ENCODE data around the gene TGFA. TPM values are rescaled to one million over a fixed set of nuclear protein-coding genes. Genes with fewer than 3 reads are reported as not detected.

TGFA gene
- total RNA-seq, 1 experiment from 2014 or later = 50.1 TPM

DNA sequence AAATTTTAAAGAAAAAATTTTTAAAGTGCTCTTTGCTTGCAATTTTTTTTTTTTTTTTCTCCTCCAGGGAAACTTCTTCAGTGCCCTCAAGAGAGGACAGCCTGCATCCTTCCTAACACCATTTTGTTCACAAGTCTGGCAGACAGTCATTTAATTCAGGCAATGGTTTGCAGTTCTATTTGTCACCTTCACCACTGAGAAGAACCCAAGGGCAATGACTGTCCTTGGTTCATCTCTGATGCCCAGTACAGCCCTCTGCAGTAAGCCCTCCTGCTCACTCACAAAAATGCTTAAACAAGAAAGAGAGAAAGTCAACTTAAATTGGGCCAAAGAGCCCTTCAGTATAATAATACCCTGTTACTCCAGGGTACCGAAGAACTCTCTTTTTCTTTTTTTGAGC lies 52.4 kb downstream of the TGFA start:
- DNase-seq (ENCODE audit: low read depth, low spot score) (no peak), ATAC-seq (no peak)
- Histone ChIP-seq H3K36me3 (ENCODE audit: control insufficient read depth in 1 of 2, insufficient read depth in 2 of 2, low read length in 2 of 2) (0 out of 4 replicates have a peak, but pooled peaks cover 0 to 6% of the 10 kb centered on the region in 2 experiments), H3K27me3 (ENCODE audit: insufficient read depth, low read length) (no peaks in the 10 kb centered on the region), H3K4me3 (replicated peaks in 1 of 2; ENCODE audit: low read depth in 1 of 2, low read length in 2 of 2) (no peak overlapping the region), H3K9me2 (ENCODE audit: insufficient read depth) (no peaks in the 10 kb centered on the region), H3K9ac (ENCODE audit: low read length) (no peak overlapping the region), H3K79me2 (ENCODE audit: insufficient read depth, low read length) (no peaks in the 10 kb centered on the region; the same call in none of the 2 replicates), H3K27ac (ENCODE audit: low read depth, low read length) (no peak overlapping the region), H3K4me2 (ENCODE audit: low read length) (no peak overlapping the region), H2AFZ (ENCODE audit: low read depth, low read length, poor library complexity, severe bottlenecking) (no peak overlapping the region), H3K9me3 (ENCODE audit: control insufficient read depth in 1 of 2, insufficient read depth in 1 of 2, low read depth in 1 of 2, low read length in 2 of 2) (no peaks in the 10 kb centered on the region), H4K20me1 (ENCODE audit: insufficient read depth) (no peaks in the 10 kb centered on the region), H3K4me1 (ENCODE audit: control insufficient read depth in 1 of 2, insufficient read depth in 2 of 2, low read length in 2 of 2) (peaks cover 10 to 20% of the 10 kb centered on the region in 2 experiments; a peak in 3 of 4 replicates)
- intact Hi-C loops (cut with micrococcal nuclease) = no loop called here
- no TSS peak for BruUV-seq (replicated peaks)
- TF ChIP-seq JUND (IDR thresholded peaks at IDR 0.05) (no peak), ZFX (IDR thresholded peaks at IDR 0.05) (no peak), CEBPB (IDR thresholded peaks at IDR 0.05; ENCODE audit: low read depth) (no peak), SRF (IDR thresholded peaks at IDR 0.05; ENCODE audit: low read depth) (no peak), SP1 (IDR thresholded peaks at IDR 0.05; ENCODE audit: low read depth) (no peak)
- TF ChIP-seq, protein P1, sequence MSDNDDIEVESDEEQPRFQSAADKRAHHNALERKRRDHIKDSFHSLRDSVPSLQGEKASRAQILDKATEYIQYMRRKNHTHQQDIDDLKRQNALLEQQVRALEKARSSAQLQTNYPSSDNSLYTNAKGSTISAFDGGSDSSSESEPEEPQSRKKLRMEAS (IDR thresholded peaks at IDR 0.05) = no peak
- TF ChIP-seq, protein P2, sequence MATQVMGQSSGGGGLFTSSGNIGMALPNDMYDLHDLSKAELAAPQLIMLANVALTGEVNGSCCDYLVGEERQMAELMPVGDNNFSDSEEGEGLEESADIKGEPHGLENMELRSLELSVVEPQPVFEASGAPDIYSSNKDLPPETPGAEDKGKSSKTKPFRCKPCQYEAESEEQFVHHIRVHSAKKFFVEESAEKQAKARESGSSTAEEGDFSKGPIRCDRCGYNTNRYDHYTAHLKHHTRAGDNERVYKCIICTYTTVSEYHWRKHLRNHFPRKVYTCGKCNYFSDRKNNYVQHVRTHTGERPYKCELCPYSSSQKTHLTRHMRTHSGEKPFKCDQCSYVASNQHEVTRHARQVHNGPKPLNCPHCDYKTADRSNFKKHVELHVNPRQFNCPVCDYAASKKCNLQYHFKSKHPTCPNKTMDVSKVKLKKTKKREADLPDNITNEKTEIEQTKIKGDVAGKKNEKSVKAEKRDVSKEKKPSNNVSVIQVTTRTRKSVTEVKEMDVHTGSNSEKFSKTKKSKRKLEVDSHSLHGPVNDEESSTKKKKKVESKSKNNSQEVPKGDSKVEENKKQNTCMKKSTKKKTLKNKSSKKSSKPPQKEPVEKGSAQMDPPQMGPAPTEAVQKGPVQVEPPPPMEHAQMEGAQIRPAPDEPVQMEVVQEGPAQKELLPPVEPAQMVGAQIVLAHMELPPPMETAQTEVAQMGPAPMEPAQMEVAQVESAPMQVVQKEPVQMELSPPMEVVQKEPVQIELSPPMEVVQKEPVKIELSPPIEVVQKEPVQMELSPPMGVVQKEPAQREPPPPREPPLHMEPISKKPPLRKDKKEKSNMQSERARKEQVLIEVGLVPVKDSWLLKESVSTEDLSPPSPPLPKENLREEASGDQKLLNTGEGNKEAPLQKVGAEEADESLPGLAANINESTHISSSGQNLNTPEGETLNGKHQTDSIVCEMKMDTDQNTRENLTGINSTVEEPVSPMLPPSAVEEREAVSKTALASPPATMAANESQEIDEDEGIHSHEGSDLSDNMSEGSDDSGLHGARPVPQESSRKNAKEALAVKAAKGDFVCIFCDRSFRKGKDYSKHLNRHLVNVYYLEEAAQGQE (IDR thresholded peaks at IDR 0.05; ENCODE audit: low read depth) = no peak
- TF ChIP-seq, protein P3, sequence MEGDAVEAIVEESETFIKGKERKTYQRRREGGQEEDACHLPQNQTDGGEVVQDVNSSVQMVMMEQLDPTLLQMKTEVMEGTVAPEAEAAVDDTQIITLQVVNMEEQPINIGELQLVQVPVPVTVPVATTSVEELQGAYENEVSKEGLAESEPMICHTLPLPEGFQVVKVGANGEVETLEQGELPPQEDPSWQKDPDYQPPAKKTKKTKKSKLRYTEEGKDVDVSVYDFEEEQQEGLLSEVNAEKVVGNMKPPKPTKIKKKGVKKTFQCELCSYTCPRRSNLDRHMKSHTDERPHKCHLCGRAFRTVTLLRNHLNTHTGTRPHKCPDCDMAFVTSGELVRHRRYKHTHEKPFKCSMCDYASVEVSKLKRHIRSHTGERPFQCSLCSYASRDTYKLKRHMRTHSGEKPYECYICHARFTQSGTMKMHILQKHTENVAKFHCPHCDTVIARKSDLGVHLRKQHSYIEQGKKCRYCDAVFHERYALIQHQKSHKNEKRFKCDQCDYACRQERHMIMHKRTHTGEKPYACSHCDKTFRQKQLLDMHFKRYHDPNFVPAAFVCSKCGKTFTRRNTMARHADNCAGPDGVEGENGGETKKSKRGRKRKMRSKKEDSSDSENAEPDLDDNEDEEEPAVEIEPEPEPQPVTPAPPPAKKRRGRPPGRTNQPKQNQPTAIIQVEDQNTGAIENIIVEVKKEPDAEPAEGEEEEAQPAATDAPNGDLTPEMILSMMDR (IDR thresholded peaks at IDR 0.05 in 2 of 3, conservative IDR thresholded peaks at IDR 0.05 in 1 of 3; ENCODE audit: borderline replicate concordance in 1 of 3, insufficient read depth in 1 of 3, low read depth in 2 of 3, low read length in 2 of 3) = 0 out of 6 replicates have a peak, but pooled peaks of 1 of the 3 experiments have one; percentile 11
- POLR2A ChIA-PET = no interaction called here
- RAD21 ChIA-PET (ENCODE audit: low non-redundant PET in 1 of 2, low total read pairs in 2 of 2, uncharacterized antibody in 2 of 2, unreplicated experiment in 2 of 2) = no interaction called here
- CTCF ChIA-PET = no interaction called here

Data from HCT116 (cell line).